GM12874 (cell line): ENCODE data around the gene DDRGK1.

ENCODE experiments used
- CTCF ChIP-seq: IDR thresholded peaks from 2 replicates; pipeline ENCODE4 v1.5.1; 2011; ENCODE audit warnings: low read depth, mild to moderate bottlenecking, control low read depth, low read length, moderate library complexity; ENCODE audit not compliant: insufficient read depth

The DDRGK1 gene

GRCh38 chr20:3245711-3246110 is 41.2 kb upstream of the DDRGK1 start:
- TF ChIP-seq CTCF: no peak

GRCh38 chr20:3245156-3245555 is 40.7 kb upstream of the DDRGK1 start:
- no peak for TF ChIP-seq CTCF

- TF ChIP-seq CTCF: no peak
Measured at GRCh38 chr20:3244613-3245012, 40.1 kb upstream of the DDRGK1 start.

- no peak for TF ChIP-seq CTCF
Measured at GRCh38 chr20:3243718-3244358, 39.4 kb upstream of the DDRGK1 start.

- no peak for TF ChIP-seq CTCF
Measured at GRCh38 chr20:3242172-3242692, 37.8 kb upstream of the DDRGK1 start.

GRCh38 chr20:3240776-3241363 is 36.4 kb upstream of the DDRGK1 start:
- TF ChIP-seq CTCF: no peak

GRCh38 chr20:3239867-3240775 is 35.6 kb upstream of the DDRGK1 start:
- TF ChIP-seq CTCF: no peak
